GM21529 (cell line): ENCODE measurements around the gene ARHGAP33.
"Not testable (repeated sequence)": the region's sequence is repeated elsewhere in the genome, so short reads cannot be mapped to it uniquely, and the experiment has no call there.

ENCODE experiments used
- ATAC-seq: cut with Tn5 transposase; IDR thresholded peaks from one replicate; pipeline ENCODE4 v1.9.1; 2021; ENCODE audit not compliant: unreplicated experiment

The ARHGAP33 gene

DNA sequence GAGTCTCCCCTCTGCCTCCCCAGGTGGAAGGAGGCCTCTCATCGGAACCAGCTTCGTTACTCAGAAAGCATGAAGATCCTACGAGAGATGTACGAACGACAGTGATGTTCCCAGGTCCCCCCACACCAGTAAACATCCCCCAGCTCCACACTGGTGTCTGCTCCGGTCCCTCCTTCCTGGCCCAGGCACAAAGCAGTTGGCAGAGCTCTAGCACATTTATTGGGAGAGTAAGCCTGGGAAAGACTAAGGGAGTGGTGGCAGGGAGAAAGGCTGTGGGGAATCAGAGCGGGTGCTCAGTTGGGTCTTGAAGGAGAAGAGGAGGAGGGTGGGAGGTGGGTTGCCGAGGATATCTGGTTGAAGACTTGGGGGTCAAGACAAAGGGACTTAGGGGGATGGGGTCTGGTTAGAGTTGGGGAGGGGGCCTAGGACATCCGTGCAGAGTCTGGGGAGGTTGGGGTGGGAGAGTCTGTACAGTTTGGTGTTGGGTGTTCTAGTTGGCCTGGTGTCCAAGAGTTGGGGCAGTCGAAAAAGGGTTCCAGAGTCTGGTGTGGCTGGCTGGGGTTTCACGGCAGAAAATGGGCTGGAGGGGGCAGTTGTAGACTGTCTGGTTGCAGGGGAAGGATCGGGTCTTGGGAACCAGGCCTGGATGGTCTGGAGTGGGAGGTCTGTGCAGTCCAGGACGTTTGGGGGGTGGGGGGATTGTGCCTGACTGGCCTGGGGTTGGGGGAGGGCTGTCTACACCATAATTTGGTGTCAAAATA, 20.8 kb upstream of the ARHGAP33 start:
- ATAC-seq: no peak

DNA sequence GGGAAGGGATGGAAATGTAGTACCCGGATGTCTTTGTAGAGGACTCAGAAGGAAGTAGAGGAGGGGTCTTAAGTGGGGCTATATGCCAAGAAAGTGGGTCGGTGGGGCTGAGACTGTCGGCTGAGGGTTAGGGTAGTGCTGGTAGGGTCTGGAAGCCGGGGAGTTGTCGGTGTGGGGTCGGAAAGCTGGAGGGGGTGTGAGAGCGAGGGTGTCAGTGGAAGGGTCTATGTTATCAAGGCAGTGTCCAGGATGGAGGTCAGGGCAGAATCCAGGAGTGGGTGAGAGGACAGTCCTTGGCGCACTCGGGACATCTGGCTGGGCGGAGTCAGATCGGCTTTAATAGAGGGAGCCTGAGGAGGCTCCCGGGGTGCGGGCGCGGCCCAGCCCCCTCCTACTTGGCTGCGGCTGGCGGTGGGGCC, 20.2 kb upstream of the ARHGAP33 start:
- no peak for ATAC-seq

- ATAC-seq: no peak
These were observed 19.6 kb upstream of the ARHGAP33 start for GRCh38 chr19:35755550-35756376.

DNA sequence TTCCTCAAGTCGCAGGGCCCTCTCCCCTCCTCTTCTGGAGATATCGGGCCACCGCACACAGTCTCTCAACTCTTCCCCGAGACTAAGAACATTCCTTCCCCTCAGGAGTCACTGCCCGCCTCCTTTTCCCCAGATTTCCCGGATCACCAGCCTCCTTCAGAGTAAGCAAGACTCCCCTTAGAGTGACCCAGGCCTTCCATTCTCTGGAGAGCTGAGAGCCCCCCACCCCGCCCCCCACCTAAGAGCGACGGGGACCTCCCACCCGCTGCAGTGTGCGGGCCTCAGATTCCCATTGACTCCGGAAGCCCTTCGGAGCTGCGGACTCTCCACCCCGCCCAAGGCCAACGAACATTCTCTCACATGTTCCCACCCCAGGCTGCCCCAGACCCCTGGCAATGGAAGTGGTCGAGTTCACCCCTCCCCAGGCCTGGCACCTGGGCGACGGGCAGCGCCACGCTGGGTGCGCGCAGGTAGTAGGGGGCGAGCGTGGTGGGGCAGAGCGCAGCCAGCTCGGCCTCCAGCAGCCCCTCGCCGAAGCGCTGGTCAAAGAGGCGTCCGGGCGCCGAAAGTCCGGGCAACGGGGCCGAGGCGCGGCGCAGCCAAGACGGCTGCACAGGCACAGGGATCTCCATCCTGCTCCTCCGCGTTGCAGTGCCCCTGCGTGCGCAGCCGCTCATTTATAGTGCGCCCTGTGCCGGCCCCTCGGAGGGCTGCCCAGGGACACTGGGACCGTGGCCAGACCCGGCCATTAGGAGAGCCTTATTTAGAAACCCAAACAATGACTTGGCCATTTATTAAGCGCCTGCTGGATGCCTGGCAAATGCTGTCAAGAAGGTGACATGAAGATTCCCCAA, 18.8 kb upstream of the ARHGAP33 start, which contains the start of gene HSPB6:
TSS of gene HSPB6 (minus strand) at position 653 of the 854 bp plus-strand sequence. CDS start at position 632, 21 bp downstream.
- ATAC-seq: no peak

GRCh38 chr19:35757231-35757748, 18.1 kb upstream of the ARHGAP33 start:
- no peak for ATAC-seq

DNA sequence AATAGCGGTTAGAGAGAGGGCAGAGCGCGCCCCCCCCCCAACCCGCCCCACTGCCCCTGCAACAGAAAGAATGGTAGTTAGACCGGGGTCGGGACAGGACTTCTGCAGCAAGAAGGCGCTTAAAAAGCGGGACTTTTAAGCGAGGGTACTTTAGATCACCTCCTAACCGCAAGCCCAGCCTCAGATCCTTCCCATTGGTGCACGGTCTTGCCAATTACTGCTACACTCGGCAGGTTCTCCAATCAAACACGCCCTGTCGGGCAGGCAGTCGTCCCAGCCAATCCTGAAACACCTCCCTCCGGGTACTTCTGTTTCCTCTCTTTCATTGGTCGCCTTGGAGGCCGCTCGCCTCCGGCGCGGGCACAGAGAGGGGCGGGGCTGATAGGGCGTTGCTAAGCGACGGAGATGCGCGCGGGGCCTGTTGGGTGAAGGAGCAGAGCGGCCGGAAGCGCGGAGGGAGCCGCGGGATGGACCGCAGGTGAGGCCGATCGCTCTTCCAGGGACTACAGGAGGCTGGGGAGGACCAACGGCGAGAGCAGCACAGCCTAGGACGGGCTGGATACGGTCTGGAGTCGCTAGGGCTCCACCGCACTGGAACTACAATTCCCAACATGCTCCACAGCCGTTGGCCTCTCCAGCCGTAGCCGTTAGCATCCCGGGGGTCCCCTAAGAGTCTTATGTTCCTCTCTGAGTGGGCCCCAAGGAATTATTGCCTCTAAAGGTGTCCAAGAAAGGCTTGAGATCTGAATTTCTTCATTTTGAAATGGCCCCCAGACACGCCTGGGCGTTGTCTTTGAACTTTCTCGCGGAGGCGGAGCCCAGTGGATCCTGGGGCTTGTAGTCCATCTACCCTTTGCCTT, 17.4 kb upstream of the ARHGAP33 start, which contains the start of gene PROSER3:
TSS of gene PROSER3 (plus strand) at position 428 of the 860 bp plus-strand sequence. CDS start at position 468, 40 bp downstream.
- ATAC-seq: peak; percentile 92

GRCh38 chr19:35759697-35760096, 15.7 kb upstream of the ARHGAP33 start:
- no peak for ATAC-seq

DNA sequence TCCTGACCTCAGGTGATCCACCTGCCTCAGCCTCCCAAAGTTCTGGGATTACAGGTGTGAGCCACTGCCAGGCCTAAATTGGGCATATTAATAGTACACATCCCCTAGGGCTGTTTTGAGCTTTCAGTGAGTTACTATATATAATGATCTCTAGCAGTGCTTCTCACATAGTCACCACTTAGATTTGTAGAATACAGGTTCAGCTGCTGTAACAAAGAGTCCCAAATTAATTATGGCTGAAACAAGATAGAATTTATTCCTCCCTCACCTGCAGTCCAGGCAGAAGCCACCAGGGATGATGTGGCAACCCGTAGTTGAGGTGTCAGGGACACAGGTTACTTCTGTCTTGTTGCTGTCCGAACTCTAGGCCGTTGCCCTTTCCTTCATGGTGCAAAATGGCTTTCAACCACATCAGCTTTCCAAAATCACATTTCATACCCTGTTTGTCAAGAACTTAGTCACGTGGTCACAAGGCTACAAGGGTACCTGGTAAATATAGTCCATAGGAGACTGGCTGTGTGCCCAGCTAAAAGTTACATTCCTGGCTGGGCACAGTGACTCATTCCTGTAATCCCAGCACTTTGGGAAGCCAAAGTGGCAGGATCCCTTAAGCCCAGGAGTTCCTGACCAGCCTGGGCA, 14.5 kb upstream of the ARHGAP33 start:
- ATAC-seq: no peak

DNA sequence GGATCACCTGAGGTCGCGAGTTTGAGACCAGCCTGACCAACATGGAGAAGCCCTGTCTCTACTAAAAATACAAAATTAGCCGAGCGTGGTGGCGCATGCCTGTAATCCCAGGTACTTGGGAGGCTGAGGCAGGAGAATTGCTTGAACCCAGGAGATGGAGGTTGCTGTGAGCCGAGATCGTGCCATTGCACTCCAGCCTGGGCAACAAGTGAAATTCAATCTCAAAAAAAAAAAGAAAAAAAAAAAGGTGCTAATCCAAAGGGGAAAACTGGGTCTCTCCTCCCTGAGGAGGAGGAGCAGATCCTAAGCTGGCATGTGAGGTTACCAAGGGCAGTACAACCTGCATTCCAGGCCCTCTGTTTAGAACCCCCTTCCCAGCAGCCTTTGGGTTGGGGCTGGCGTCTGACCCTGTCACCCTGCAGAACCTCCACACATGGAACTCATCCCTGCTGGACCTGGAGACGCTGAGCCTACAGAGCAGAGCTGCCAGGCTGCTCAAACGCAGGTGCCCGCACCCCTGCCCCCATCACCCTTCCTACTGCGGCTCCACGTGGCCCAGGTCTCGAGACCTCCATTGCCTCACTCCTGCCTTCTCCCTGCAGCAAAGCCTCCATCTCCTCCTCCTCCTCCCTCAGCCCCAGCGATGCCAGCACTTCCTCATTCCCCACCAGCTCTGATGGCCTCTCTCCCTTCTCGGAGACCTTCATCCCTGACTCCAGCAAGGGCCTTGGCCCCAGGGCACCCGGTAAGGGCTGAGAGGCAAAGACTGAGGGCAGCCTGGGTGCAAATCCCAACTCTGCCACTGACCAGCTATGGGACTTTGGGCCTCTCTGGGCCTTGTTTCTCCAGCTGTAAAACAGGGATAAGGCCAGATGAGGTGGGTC, 10.7 kb upstream of the ARHGAP33 start:
- ATAC-seq: no peak

DNA sequence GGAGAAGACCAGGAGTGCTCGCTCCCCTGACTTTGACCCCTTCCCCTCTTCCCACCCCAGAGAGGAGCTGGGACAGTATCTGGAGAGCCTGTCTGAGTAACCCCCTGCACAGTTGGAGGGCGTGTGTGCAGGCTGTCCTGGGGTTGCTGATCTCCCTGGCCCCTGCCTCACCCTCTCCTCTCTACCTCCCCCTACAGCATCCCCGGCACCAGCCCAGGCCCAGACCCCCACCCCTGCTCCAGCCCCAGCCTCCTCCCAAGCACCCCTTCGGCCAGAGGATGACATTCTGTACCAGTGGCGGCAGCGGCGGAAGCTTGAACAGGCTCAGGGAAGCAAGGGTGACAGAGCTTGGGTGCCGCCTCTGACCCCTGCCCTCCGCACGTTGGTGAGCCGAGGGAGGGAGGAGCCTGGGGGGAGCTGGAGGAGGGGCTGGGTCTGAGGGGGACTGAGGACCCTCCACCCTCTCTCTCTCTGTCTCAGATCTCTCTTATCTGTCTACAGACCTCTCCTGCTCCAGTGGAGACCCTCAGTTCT, 8.7 kb upstream of the ARHGAP33 start:
- no peak for ATAC-seq

DNA sequence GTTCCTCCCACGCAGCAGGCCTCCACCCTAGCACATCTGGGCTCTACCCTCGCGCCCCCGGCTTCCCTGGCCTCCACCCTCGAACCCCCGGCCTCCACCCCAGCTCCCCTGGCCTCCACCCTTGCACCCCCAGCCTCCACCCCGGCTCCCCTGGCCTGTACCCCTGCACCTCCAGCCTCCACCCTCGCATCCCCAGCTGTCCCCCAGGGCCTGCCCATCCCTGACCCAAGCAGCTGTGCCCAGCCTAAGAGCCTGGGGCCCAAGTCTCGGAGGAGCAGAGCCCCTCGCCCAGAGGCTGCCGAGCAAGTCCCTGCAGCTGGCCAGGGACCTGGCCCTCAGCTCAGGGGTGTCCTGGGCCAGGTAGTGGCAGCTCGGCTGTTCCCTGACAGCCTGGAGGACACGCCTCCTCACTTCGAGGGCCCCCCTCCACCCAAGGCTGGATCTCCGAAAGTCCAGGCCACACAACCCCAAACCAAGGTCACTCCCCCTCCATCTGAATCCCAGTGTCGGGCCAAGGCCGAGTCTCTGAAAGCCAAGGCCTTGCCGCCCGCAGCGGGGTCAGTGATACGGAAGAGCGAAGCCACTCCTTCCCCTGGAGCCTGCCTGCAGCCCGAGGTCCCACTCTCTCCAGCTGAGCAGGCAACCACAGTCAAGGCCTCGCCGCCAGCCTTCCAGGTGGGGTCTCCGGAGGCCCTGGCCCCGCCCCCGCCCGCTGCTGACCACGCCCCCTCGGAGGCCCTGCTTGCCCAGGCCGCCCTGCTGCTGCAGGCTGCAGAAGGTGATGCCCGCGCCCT, 7.9 kb upstream of the ARHGAP33 start:
- no peak for ATAC-seq

GRCh38 chr19:35768082-35768421, 7.3 kb upstream of the ARHGAP33 start:
- ATAC-seq: no peak

DNA sequence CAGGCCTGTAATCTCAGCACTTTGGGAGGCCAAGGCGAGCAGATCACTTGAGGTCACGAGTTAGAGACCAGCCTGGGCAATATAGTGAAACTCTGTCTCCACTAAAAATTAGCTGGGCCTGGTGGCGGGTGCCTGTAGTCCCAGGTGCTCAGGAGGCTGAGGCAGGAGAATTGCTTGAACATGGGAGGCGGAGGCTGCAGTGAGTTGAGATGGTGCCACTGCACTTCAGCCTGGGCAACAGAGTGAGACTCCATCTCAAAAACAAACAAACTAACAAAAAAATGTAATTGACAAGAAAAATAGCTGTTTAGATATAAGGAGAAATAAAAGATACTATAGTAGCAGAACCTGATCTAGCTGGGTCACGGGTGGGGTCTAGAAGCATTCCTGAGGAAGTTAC, 3.0 kb upstream of the ARHGAP33 start:
- ATAC-seq: not testable (repeated sequence)

- no peak for ATAC-seq
These were observed 2.2 kb upstream of the ARHGAP33 start for GRCh38 chr19:35773020-35773806.

- no peak for ATAC-seq
These were observed 904 bp upstream of the ARHGAP33 start for GRCh38 chr19:35774274-35775045.

GRCh38 chr19:35775046-35775297, 392 bp upstream of the ARHGAP33 start:
- ATAC-seq: no peak
